AG04449 (cell line): ENCODE data around the gene BNIP3.
"Not testable (repeated sequence)": the region's sequence is repeated elsewhere in the genome, so short reads cannot be mapped to it uniquely, and the experiment has no call there.

ENCODE experiments used
- CTCF ChIA-PET: fragments of 350-600 bp; formaldehyde crosslinking; extraction: SDS; loops from one replicate; lab custom pipeline; 2021; ENCODE audit warnings: antibody characterized with exemption; lab: Yijun Ruan, JAX
- POLR2A ChIA-PET: fragments of 400-600, 350-600 bp; formaldehyde crosslinking; extraction: SDS; loops from one replicate; lab custom pipeline; 2020; ENCODE audit warnings: antibody characterized with exemption, inconsistent platforms; lab: Yijun Ruan, JAX
- DNase-seq: peaks from one replicate; pipeline ENCODE4 v3.0.0-alpha.2; 2010; ENCODE audit warnings: low read depth, low spot score
- H3K4me3 ChIP-seq: 2 replicates; pipeline ENCODE4 v1.5.1; 2011; ENCODE audit warnings: low read depth, mild to moderate bottlenecking, control low read depth, low read length
- TF ChIP-seq, protein P1 (sequence below): IDR thresholded peaks from one replicate; pipeline ENCODE4 v1.5.1; 2011; ENCODE audit warnings: mild to moderate bottlenecking, moderate library complexity, low read length, control low read depth, inconsistent platforms; ENCODE audit not compliant: insufficient read depth; ENCODE audit errors: missing control alignments

Gene BNIP3

DNA sequence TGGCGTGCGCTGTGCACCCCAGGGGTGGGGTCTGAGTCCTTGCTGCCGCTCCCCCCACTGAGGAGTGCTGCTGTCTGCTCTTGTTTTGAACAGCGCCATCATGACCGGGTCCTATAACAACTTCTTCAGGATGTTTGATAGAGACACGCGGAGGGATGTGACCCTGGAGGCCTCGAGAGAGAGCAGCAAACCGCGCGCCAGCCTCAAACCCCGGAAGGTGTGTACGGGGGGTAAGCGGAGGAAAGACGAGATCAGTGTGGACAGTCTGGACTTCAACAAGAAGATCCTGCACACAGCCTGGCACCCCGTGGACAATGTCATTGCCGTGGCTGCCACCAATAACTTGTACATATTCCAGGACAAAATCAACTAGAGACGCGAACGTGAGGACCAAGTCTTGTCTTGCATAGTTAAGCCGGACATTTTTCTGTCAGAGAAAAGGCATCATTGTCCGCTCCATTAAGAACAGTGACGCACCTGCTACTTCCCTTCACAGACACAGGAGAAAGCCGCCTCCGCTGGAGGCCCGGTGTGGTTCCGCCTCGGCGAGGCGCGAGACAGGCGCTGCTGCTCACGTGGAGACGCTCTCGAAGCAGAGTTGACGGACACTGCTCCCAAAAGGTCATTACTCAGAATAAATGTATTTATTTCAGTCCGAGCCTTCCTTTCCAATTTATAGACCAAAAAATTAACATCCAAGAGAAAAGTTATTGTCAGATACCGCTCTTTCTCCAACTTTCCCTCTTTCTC, 26.0 kb downstream of the BNIP3 start:
- H3K4me3 ChIP-seq = no peak overlapping the region
- CTCF ChIA-PET = no interaction called here
- DNase-seq = no peak
- POLR2A ChIA-PET = no interaction called here
- TF ChIP-seq, protein P1, sequence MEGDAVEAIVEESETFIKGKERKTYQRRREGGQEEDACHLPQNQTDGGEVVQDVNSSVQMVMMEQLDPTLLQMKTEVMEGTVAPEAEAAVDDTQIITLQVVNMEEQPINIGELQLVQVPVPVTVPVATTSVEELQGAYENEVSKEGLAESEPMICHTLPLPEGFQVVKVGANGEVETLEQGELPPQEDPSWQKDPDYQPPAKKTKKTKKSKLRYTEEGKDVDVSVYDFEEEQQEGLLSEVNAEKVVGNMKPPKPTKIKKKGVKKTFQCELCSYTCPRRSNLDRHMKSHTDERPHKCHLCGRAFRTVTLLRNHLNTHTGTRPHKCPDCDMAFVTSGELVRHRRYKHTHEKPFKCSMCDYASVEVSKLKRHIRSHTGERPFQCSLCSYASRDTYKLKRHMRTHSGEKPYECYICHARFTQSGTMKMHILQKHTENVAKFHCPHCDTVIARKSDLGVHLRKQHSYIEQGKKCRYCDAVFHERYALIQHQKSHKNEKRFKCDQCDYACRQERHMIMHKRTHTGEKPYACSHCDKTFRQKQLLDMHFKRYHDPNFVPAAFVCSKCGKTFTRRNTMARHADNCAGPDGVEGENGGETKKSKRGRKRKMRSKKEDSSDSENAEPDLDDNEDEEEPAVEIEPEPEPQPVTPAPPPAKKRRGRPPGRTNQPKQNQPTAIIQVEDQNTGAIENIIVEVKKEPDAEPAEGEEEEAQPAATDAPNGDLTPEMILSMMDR = no peak

DNA sequence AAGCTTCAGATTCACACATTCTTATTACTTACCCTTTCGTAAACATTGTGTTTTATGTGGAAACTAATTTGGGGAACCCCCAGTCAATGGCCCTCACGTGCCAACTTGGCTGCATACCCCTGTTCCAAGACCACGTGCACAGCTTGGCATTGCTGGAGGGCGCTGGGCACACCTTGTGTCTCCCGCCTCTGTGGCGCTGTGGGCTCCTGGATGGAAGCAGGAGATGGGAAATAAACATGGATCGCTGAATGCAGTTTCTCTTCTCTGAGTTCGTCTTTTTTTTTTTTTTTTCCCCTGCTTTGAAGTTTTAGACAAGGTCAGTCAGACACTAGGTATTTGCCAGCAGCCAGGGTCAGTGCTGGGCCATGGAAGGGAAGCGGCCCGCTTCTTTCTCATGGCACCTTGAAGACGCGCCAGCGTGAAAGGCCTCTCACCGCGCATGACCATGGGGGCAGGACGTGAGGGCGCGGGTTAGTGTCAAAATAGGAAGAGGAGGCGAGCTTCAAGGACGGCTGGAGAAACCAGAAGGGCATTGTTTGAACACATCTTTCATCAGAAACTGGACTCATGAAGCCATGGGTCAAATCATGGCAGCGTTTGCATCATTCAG, 27.3 kb downstream of the BNIP3 start:
- TF ChIP-seq, protein P1 = no peak
- no peak for DNase-seq
- no peak overlapping the region for H3K4me3 ChIP-seq
- POLR2A ChIA-PET = no interaction called here
- CTCF ChIA-PET = no interaction called here

DNA sequence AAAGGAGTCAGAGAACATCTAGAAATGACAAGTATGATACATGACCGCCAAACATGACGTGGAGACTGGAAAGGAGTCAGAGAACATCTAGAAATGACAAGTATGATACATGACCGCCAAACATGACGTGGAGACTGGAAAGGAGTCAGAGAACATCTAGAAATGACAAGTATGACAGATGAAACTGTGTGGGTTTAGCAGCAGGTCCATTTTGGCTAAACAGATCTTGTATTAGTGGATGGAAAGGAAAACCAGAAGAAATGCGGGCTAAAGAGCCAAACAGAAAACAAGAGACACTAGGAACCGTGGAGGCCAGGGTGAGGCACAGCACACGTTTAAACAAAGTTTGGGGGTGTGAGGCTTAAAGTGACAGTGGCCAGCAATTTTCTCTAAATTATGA, 31.8 kb downstream of the BNIP3 start:
- POLR2A ChIA-PET, H3K4me3 ChIP-seq, DNase-seq: not testable (repeated sequence)
- CTCF ChIA-PET = interaction anchor here (1.4 kb wide), 1 partner anchor 1760 kb away, joined by 3 read pairs; no protein-coding TSS in a partner anchor

DNA sequence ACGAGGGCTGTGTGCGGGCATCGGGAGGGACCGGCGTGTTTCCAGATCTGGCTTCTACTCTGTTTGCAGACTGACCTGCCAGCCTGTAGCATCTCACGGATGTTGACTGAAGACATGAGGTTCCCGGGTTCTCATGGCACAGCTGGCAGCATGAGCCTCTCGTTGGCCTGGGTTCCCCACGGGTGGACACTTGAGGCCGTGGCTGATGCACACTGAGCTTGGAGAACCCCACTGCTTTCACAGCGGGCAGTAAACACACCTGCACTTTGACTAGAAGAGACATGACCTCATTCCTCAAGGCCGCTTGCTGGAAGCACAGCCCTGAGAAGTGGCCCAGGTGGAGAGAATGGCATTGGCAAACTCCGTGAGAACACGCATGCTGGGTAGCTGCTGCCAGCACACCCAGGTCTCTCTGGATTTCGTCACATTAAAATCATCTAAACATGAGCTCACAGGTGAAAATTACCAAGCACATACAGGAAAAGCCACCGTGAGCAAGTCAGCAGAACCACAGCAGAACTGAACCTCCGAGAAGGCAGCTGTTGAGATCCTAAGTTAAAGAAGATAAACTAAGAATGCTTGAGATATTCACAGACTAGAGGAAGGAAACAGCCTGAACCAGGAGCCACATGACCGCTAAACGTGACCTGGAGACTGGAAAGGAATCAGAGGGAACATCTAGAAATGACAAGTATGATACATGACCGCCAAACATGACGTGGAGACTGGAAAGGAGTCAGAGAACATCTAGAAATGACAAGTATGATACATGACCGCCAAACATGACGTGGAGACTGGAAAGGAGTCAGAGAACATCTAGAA, 32.5 kb downstream of the BNIP3 start:
- ChIA-PET CTCF (interaction anchor here (2.0 to 2.5 kb wide), 2 partner anchors 64 to 74 kb away, joined by 5 to 9 read pairs; no protein-coding TSS in a partner anchor), POLR2A (interaction anchor here (0.6 to 1.0 kb wide), 2 partner anchors 9 to 24 kb away, joined by 3 to 5 read pairs; no protein-coding TSS in a partner anchor)
- H3K4me3 ChIP-seq = no peak overlapping the region
- no peak for DNase-seq
- TF ChIP-seq, protein P1 = no peak

DNA sequence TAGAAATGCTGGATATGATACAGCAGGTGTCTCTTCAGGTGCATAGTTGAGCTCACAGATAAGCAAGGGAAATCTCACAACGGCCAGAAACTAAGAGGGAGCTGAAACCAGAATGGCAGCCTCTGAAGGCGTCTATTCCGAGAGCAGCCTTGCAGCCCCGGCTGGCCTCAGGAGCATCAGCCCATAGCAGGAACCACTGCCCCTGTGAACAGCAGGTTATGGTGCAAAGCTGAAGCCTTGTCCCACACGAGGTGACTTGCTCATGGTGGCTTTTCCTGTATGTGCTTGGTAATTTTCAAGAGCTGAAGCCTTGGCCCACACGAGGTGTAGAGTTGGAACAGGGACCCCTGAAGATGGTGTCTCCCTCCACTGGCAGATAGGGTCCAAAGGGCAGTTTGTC, 33.2 kb downstream of the BNIP3 start:
- CTCF ChIA-PET = interaction anchor here (0.7 to 2.5 kb wide), 3 partner anchors 31 to 74 kb away, joined by 3 to 9 read pairs (median 5); no protein-coding TSS in a partner anchor
- TF ChIP-seq, protein P1 = no peak
- no peak for DNase-seq
- H3K4me3 ChIP-seq = no peak overlapping the region
- POLR2A ChIA-PET = interaction anchor here (0.6 to 1.7 kb wide), 3 partner anchors 9 to 33 kb away, joined by 3 to 9 read pairs (median 5); partner anchors contain the start of gene BNIP3

DNA sequence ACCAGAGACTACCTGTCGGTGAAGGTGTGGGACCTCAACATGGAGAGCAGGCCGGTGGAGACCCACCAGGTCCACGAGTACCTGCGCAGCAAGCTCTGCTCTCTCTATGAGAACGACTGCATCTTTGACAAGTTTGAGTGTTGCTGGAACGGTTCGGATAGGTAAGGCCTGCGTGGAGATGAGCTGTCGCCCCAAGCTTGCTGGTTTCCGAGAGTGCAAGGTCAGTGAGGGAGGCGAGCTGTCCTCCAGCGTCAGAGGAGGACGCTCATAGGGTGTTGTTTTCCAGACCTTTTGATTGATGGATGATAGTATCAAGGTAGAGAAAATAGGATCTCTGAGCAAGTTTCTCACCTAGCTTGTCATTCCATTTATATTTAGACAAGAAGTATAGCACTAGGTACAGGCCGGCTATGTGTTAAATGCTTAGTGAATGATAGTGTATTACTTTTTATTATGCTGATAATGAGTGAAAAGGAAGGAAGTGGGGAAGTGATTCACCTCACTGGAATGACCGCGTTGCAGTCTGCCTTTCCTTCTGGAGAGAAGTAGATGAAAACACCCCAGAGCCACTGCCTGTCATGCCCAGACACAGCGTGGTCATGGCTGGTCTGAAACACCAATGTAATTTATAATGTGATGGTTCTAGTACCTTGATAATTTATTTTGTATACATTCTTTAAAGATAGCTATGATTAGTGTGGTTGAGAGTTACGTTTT, 33.9 kb downstream of the BNIP3 start:
- ChIA-PET POLR2A (interaction anchor here (1.0 to 1.7 kb wide), 2 partner anchors 25 to 33 kb away, joined by 5 to 9 read pairs; partner anchors contain the start of gene BNIP3), CTCF (interaction anchor here (0.7 to 2.5 kb wide), 3 partner anchors 32 to 75 kb away, joined by 3 to 9 read pairs (median 5); no protein-coding TSS in a partner anchor)
- DNase-seq = peak; percentile 36
- no peak overlapping the region for H3K4me3 ChIP-seq
- TF ChIP-seq, protein P1 = no peak
